SK-MEL-5 (cell line): ENCODE data around the gene CELA2A. TPM values are rescaled to one million over a fixed set of nuclear protein-coding genes. Genes with fewer than 3 reads are reported as not detected.

Source experiments
- DNase-seq: peaks from one replicate; pipeline ENCODE4 v3.0.0-alpha.2; 2016; ENCODE audit warnings: low read depth, low spot score
- in situ Hi-C: cut with HindIII; loops from 2 replicates; pipeline ENCODE4 v1.10.0; 2016; ENCODE audit warnings: low sequenced_read_pairs, high pct_unique_total_duplicates, low pct_unique_long_range_greater_than_20kb
- total RNA-seq: library from RNA; depleted of rRNA; stranded (reverse); fragments of >200 nt; shearing (Covaris generic); gene quantifications from 2 replicates; pipeline ENCODE4 v1.2.3, GENCODE V29; 2014

The CELA2A gene
- total RNA-seq, 1 experiment from 2014 or later = not detected

DNA sequence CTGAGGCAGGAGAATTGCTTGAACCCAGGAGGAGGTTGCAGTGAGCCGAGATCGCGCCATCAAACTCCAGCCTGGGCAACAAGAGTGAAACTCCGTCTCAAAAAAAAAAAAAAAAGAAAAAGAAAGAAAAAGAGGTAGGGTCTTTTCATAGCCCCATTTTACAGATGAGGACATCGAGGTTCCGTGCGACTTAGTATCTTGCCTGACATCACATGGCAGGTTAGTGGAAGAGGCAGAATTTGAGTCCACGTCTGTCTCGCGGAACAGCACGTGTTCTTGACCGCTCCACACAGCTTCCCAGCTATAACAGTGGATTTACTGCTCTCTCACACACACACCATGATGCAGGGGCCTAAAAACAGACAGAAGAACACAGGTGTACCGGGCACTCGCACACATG, 17.2 kb upstream of the CELA2A start:
- no peak for DNase-seq
- in situ Hi-C loops = no loop called here

DNA sequence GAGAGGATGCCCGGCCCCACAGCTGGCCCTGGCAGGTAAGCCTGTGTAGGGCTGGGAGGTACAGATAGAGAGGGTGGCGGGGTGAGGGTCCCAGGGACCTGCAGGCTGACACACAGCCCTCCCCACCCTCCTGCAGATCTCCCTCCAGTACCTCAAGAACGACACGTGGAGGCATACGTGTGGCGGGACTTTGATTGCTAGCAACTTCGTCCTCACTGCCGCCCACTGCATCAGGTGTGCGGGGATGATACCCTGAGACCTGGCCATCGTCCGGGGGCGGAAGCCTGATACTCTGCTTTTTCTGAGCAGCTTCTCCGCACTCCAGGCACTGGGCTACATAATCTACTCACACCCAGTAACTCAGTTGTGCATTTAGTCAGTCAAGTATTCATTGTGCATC, 16.2 kb upstream of the CELA2A start:
- in situ Hi-C loops = no loop called here
- DNase-seq = no peak

DNA sequence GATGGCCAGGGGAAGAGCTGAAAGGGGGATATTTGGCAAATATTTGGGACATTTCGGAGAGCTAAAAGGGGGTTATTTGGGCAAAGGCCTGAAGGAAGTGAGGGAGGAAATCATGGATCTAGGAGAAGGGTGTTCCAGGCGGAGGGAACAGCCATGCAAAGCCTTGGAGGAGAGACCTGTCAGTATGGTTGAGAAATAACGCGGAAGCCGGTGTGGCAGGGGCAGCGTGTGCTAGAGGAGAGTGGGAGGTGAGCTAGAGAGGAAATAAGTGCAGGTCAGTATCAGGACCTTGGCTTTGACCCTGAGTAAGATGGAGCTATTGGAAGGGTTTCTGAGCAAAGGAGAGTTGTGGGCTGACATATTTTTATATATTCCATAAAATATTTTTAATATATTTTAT, 15.3 kb upstream of the CELA2A start:
- DNase-seq = no peak
- in situ Hi-C loops = no loop called here

DNA sequence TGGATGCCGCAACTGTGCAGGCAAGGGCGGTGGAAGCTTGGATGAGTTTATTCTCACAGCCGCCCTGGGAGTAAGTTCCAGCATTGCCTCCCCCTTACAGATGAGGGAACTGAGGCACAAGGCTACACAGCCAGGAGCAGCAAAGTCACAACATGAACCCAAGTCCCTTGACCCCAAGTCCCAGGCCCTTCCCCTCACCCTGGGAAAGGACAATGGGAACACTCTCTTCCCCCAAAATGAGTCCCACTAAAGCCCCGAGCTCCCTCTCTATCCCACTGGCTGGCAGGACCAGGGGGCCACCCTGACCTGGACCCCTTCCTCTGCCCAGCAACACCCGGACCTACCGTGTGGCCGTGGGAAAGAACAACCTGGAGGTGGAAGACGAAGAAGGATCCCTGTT, 14.4 kb upstream of the CELA2A start:
- in situ Hi-C loops = no loop called here
- DNase-seq = no peak

DNA sequence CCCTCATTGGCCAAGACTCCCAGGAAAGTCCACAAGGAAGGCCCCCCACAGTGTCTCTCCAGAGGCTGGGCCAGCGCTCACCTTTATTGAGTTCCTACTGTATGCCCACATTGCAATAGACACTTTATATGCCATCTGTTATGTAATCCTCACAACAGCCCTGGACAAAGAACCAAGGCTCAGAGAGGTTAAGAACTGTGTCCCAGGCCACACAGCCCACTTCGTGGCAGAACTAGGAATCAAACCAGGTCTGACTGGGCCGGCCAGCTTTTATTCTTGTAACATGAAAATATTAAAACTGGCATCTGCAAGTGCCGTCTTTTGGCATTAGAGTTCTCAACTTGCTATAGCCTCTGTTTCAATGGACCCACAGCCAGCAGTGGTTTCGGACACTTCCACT, 13.8 kb upstream of the CELA2A start:
- no peak for DNase-seq
- in situ Hi-C loops = no loop called here

DNA sequence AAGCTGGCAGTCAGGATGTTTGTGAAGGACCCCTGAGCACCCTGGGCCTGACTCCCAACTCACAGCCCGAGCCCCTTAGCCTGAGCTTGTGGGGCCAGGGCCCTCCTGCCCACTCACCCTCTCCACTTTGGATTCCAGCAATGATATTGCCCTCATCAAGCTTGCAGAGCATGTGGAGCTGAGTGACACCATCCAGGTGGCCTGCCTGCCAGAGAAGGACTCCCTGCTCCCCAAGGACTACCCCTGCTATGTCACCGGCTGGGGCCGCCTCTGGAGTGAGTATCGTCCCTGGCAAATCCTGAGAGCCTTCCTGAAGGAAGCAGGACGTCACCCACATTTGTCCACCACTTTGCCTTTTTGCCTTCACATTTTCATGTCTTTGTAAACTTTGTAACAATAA, 13.3 kb upstream of the CELA2A start:
- in situ Hi-C loops = no loop called here
- no peak for DNase-seq

DNA sequence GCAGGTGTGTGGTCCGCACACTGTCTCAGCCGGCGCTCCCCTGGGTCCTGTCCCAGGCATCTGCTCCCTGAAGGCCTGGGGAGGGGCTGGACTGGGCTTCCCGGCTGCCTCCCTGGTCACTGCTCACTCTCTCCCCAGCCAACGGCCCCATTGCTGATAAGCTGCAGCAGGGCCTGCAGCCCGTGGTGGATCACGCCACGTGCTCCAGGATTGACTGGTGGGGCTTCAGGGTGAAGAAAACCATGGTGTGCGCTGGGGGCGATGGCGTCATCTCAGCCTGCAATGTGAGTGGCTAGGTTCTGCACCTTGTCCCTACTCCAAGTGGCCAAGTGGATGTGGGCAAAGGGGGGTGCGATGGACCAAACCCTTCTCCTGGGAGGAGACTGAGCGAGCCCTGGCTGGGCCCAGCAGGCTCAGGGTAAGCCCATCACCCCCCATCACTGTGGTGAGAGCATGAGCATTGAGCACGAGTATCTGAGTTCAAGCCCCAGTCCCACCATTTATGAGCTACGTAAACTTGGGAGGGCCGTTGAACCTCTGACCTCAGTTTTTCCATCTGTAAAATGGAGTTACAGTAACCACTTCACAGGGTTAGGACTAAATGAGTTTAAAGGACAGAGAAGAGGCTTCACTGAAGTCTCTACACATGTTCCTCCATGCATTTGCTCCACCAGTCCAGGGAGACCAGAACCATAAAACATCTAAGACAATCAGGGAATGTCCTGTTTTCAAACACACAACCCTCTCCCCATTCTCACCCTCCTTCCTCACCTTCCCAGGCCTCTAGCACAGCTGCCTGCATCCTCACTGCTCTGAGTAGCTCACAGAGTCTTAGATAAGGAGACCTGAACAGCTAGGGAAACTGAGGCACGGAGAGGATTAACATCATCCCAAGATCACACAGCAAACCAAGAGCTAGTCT, 11.8 kb upstream of the CELA2A start:
- in situ Hi-C loops = no loop called here
- DNase-seq = no peak

DNA sequence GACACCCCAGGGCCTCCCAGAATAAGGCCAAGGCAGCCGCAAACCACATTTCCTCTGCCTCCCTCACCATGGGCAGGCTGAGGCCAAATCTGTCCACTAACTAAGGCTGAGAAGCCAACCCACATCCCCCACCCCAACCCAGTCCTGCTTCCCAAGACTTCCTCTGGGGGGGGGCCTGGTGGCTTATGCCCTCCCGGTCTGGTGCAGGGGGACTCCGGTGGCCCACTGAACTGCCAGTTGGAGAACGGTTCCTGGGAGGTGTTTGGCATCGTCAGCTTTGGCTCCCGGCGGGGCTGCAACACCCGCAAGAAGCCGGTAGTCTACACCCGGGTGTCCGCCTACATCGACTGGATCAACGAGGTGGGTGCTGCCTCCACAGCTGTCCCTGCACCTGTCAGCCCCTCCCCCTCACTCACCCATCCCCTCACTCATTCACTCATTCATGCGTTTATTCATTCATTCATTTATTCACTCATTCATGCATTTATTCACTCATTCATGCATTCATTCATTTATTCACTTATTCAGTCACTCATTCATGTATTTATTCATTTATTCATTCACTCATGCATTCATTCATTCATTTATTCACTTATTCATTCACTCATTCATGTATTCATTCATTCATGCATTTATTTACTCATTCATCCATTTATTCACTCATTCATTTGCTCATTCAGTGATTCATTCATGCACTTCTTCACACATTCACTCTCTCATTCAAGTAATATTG, 11.0 kb upstream of the CELA2A start:
- in situ Hi-C loops = no loop called here
- no peak for DNase-seq

DNA sequence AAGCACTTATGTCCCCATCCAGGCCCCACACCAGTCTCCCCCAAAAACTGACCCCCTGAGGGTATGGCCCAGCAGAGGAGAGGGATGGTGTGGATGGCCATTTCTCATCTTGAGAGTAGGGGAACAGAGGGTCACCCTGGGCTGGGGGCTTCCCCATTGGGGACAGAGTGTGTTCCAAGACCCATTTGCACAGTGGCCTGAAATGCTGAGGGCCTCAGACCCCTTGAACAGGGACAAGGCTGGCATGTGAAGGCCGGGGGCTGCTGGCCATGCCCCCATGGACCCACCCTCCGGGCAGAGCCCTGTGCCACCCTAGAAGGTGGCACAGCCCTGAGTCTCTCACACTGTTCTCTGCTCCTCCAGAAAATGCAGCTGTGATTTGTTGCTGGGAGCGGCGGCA, 10.3 kb upstream of the CELA2A start:
- in situ Hi-C loops = no loop called here
- no peak for DNase-seq

DNA sequence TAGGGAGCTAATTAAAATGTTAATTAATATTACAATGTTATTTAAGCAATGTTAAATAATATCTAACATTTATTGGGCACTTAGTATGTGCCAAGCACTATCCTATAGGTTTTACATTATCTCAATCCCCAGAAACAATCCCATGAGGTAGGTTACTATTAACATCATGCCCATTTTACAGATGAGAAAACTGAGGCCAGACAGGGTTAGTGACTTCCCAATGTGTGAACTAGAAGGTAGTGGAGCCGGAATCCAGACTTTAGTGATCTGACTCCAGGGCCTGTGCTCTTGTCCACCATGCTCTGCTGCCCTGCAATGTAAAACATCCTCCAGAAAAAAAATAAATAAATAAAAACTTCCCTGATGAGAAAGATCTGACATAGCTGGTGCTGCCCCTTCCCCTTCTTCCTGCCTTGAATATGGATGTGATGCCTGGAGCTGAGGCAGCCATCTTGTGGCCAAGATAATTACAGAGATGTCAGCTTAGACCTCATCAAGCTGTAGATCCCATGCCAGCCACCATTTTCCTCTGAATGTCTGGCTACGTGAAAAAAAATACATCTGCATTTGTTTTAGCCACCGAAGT, 7.6 kb upstream of the CELA2A start:
- in situ Hi-C loops = no loop called here

DNA sequence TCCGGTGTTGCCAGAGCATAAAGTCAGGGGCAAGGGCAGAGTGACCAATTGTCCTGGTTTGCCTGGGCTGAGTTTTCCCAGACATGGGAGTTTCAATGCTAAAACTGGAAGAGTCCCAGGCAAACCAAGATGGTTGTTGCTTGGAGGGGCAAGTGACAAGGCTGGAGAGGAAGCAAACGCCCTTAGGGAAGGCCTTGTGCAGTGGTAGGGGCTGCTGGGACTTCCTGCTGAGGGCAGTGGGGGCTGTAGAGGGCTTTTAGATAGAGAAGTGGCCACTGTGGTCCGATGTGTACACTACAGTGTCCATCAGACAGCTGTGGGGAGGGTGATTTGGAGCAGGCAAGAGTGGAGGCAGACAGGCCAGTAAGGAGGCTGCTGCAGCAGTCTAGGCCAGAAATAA, 7.0 kb upstream of the CELA2A start:
- in situ Hi-C loops = no loop called here
- no peak for DNase-seq

More for the DNA sequence above, 7.6 kb upstream of the CELA2A start:
- DNase-seq = no peak

DNA sequence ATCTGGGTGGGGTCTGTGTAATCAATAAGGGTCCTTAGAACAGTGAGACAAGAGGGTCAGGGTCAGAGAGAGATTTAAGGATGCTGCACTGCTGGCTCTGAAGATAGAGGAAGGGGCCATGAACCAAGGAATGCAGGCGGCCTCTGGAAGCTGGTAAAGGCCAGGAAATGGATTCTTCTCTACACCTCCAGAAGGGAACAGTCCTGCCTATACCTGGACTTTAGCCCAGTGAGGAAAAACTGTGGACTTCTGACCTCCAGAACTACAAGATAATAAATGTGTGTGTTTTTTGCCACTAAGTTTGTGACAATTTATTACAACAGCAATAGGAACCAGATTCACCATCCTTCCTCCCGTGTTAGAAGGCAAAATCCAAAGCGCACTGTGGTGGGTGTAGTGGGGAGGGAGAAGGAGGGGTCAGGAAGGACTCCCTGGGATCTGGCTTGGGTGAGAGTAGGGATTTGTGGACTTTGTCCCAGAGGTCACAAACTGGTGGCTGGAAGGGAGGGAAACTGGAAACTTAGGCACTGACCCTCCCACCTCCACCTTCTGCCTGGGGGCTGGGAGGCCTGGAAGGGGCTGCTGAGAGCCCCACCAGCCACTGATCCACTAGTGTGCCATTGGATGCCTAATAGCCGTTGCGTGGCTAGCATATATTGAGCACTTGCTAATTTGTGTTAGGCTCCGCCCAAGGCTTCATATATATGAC, 5.4 kb upstream of the CELA2A start:
- no peak for DNase-seq
- in situ Hi-C loops = no loop called here

DNA sequence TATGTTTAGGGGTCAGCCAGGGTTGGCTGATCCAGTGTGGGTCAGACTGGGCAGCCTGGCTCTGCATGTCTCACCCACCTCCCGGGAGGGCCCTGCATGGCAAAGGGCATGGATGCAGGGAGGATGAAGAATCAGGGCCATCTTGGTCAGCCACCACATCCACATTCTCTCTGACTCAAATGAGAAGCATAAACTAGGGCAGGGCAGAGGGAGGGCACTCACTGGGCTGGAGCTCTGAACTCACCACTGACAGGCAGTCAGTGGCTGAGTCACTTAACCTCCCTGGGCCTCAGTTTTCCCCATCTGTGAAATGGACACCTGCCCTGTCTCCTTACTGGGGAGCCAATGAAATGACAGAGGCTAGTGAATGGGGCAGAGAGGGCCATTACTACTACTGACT, 4.3 kb upstream of the CELA2A start:
- DNase-seq = no peak
- in situ Hi-C loops = no loop called here

DNA sequence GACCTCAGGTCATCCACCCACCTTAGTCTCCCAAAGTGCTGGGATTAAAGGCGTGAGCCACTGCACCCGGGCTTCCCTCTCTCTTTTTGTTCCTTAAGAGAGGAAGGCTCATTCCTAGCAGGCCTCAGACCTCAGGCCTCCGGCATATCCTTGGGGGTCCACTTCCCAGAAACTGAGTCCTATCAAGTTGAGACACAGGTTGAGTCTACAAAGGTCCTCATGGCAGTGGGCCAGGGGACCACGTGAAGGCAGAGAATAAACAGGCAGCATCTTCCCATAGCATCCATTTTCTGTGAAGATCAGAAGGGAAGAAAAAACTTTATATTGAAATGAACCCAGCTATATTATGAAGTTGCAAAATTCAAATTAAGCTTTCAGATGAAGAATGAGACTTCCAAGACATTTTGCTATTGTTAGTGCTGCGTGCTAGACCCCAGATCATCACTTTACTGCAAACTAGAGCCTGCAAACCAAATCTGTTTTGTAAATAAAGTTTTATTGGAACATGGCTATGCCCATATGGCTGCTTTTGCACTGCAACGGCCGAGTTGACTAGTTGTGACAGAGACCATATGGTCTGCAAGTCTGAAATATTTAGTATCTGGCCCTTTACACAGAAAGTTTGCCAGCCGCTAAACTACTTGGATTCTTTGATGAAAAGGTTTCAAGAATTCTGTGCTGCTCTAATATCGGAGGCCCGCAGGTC, 3.5 kb upstream of the CELA2A start:
- no peak for DNase-seq
- in situ Hi-C loops = no loop called here

DNA sequence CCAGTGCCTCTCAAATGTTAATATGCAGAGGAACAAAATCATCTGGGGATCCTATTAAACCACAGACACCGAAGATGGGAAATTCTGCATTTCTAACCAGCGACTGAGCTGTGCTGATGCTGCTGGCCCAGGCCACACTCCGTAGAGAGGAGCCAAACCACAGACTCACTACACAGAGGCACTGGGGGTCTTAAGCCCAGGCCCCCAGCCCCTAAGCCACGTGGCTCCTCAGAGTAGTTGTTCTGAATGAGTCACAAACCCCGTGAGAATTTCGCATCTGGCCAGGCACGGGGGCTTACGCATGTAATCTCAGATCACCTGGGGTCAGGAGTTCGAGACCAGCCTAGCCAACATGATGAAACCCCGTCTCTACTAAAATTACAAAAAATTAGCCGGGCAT, 2.8 kb upstream of the CELA2A start:
- in situ Hi-C loops = no loop called here
- no peak for DNase-seq

DNA sequence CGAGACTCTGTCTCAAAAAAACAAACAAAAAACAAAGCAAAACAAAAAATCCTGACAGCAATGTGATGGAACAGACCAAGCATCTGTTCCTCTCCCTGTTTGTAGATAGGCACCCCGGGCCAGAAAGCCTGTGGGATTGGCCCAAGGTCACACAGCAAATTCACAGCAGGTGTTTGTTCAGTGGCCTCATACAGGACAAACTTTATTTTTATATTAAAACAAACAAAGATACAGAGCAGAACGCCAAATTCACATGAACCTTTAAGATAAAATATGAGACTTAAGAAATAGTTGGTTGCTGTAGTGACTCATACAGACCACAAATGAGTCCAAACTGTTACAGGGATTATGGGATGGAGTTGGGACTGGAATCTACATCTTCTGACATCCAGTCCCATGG, 2.3 kb upstream of the CELA2A start:
- in situ Hi-C loops = no loop called here
- DNase-seq = no peak

DNA sequence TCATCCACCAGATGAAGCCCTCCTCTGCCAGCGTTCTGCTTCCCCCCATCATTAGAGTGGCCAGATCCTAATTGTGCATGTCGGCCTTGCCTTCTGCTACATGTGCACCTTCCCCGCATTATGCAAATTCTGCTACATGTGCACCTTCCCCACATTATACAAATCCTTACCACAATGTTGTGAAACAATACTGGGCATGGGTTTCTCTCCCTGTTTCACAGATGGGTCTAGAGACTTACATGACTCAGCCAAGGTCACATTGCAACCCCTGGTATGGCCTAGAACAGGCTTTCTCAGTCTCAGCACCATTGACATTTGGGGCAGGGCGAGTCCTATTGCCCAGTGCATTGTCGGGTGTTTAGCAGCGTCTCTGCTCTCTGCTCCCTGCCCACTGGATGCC, 1.0 kb upstream of the CELA2A start:
- peak; percentile 38 for DNase-seq

DNA sequence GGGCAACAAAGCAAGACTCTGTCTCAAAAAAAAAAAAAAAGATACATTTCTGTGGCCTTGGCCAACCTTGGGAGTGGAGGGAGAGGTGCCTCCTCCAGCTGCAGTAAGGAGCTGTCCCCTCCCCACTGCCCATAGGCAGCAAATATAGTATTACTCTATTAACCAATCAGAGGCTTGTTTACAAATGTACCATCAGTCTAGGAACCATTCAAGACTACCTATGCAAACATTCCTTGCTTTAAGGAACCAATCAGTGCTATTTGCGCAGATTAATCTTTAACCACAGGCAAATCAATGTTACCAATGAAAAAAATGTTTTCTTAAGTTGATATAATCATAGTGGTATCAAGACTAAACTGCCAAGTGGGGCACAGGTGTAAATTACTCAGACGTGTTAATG, 1.1 kb downstream of the CELA2A start:
- DNase-seq = no peak

More for the DNA sequence above, 1.0 kb upstream of the CELA2A start:
- in situ Hi-C loops = no loop called here

More for the DNA sequence above, 1.1 kb downstream of the CELA2A start:
- in situ Hi-C loops = no loop called here
